ENCODE results near the gene SLC29A3.

The SLC29A3 gene

DNA sequence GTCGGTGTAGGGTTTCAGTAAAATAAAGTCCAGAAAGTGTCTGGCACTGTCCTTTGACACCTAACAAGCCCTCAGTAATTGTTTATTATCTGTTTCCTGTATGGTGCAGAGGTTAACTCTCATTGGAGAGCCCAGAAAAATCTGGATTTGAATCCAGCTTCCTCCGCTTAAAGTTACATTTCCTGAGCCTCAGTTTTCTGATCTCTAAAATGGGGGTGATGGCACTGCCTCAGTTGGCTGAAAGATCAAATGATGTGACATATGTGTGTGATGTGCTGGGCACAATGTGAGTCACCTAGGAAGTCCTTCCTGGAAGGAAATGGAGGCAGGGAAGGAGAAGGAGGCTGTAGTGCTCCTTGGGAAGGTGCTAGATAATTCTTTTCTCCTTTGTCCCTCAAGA is 63.0 kb downstream of the SLC29A3 start:
- Histone ChIP-seq H3K36me3 (ENCODE audit: insufficient read depth, low read length) (no peaks in the 10 kb centered on the region), H3K9ac (ENCODE audit: insufficient read length) (no peak overlapping the region), H3K4me3 (no peak overlapping the region), H3K27ac (no peak overlapping the region), H3K9me3 (ENCODE audit: low read depth, low read length) (no peaks in the 10 kb centered on the region)
- DNase-seq (ENCODE audit: low read depth, low spot score): no peak
- no peak for TF ChIP-seq POLR2AphosphoS5 (IDR thresholded peaks at IDR 0.05; ENCODE audit: borderline replicate concordance, low read depth, low read length)
- TF ChIP-seq EZH2 (IDR thresholded peaks at IDR 0.05): no peak
- no peak for TF ChIP-seq FOXP2 (optimal IDR thresholded peaks at IDR 0.05; ENCODE audit: control extremely low read depth, extremely low read length, insufficient read depth)

DNA sequence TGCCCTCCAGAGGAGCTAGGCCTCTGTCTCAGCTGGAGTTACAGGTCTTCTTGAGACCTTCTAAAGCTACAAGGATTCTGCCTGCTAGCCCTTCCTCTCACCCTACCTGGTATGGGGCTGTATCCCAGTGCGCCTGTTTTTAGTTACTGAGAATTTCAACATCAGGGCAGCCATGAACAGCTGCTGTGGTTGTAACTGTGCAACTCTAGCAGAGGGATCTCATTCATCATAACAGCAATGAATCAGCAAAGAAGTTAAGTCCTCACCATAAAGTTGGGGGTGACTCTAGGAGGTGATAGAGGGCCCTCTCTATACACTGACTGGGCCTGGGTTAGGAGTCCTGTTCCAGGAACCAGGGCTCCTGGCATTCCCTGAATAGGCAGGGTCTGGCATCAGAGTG is 63.7 kb downstream of the SLC29A3 start:
- Histone ChIP-seq H3K9ac (ENCODE audit: insufficient read length) (no peak overlapping the region), H3K4me3 (no peak overlapping the region), H3K9me3 (ENCODE audit: low read depth, low read length) (no peaks in the 10 kb centered on the region), H3K27ac (no peak overlapping the region), H3K36me3 (ENCODE audit: insufficient read depth, low read length) (no peaks in the 10 kb centered on the region)
- TF ChIP-seq EZH2 (IDR thresholded peaks at IDR 0.05) (no peak), FOXP2 (optimal IDR thresholded peaks at IDR 0.05; ENCODE audit: control extremely low read depth, extremely low read length, insufficient read depth) (no peak), POLR2AphosphoS5 (IDR thresholded peaks at IDR 0.05; ENCODE audit: borderline replicate concordance, low read depth, low read length) (no peak)
- DNase-seq (ENCODE audit: low read depth, low spot score): no peak

DNA sequence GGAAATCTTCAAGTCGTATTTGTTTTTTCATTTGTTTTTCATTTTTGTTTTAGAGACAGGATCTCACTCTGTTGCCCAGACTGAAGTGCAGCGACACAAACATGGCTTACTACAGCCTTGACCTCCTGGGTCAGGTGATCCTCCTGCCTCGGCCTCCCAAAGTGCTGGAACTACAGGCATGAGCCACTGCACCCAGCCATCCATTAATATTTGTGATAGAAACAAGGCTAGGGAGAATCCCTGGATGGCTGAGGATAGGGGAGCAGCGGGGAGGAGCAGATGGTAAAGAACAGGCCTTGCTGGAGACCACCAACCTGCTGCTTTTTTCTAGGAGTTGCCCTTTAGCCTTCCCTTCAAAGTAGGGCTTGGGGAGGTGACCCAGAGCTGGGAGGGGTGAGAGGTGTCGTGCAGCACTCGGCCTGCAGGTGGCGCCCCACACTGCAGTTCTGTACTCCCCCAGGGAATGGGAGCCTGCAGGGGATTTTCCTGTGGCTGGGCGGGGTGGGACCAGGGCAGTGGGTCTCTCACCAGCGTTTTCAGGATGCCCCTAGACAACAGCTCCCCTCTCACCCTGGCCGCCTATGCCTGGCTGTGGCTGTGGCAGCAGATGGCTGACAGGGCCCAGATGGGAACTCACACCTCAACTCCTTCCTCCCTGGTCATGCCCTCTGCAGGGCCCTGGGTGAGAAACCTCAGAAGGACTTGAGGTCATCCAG is 65.1 kb downstream of the SLC29A3 start:
- Histone ChIP-seq H3K27ac (no peak overlapping the region), H3K36me3 (ENCODE audit: insufficient read depth, low read length) (no peaks in the 10 kb centered on the region), H3K4me3 (no peak overlapping the region), H3K9me3 (ENCODE audit: low read depth, low read length) (no peaks in the 10 kb centered on the region), H3K9ac (ENCODE audit: insufficient read length) (no peak overlapping the region)
- TF ChIP-seq POLR2AphosphoS5 (IDR thresholded peaks at IDR 0.05; ENCODE audit: borderline replicate concordance, low read depth, low read length) (no peak), FOXP2 (optimal IDR thresholded peaks at IDR 0.05; ENCODE audit: control extremely low read depth, extremely low read length, insufficient read depth) (no peak), EZH2 (IDR thresholded peaks at IDR 0.05) (no peak)
- DNase-seq (ENCODE audit: low read depth, low spot score): no peak

DNA sequence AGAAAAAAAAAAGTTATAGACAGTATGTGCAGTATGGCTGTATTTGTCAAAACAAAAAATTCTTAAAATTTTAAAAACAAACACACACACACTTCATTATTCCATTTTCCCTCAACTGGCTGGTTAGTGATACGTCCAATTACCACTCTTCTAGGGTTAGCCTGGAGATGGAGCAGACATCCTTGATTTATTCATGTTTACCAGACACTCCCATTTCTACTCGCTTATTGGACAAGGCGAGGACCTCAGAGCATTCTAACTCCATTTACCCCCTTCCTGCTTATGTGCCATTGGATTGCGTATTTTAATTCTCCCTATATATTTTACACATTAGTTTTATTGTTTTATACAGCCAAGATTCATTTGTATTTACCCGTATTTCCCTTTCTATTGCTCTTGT is 69.1 kb downstream of the SLC29A3 start:
- Histone ChIP-seq H3K9me3 (ENCODE audit: low read depth, low read length) (no peaks in the 10 kb centered on the region), H3K36me3 (ENCODE audit: insufficient read depth, low read length) (no peaks in the 10 kb centered on the region), H3K4me3 (no peak overlapping the region), H3K9ac (ENCODE audit: insufficient read length) (no peak overlapping the region), H3K27ac (no peak overlapping the region)
- no peak for TF ChIP-seq POLR2AphosphoS5 (IDR thresholded peaks at IDR 0.05; ENCODE audit: borderline replicate concordance, low read depth, low read length)
- no peak for TF ChIP-seq EZH2 (IDR thresholded peaks at IDR 0.05)
- TF ChIP-seq FOXP2 (optimal IDR thresholded peaks at IDR 0.05; ENCODE audit: control extremely low read depth, extremely low read length, insufficient read depth): no peak
- DNase-seq (ENCODE audit: low read depth, low spot score): no peak

DNA sequence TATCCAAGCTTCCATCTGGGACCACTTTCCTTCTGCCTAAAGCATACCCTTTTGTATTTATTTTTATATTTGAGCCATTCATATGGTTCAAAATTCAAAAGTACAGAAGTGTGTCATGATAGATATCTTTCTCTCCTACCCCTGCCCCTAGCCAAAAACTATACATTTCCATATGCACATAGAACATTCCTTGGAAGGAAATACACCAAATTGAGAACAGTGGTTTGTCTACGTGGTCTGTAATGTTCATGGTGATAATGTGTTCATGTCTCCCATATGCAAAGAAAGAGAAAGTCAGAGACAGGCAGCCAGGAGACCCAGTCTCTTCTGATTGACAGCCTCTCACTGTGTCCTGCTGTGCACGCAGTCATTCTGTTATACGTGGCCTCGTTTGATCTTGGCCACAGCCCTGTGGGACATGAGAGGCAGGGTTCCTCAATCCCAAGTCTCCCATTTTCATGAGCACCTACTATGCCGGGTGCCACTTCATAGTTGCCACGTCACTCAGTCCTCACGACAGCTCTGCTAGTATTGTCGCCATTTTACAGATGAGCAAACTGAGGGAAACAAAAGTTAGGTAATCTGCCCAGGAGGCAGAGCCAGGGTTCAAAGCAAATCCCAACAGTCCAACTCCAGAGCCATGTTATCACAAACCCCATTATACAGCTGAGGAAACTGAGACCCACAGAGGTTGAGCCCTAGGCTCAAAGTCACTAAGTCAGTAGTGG is 69.7 kb downstream of the SLC29A3 start:
- H3K27ac ChIP-seq: no peak overlapping the region
- H3K9me3 ChIP-seq (ENCODE audit: low read depth, low read length): no peaks in the 10 kb centered on the region
- H3K9ac ChIP-seq (ENCODE audit: insufficient read length): no peak overlapping the region
- DNase-seq (ENCODE audit: low read depth, low spot score): no peak
- H3K4me3 ChIP-seq: no peak overlapping the region
- no peak for TF ChIP-seq POLR2AphosphoS5 (IDR thresholded peaks at IDR 0.05; ENCODE audit: borderline replicate concordance, low read depth, low read length)
- TF ChIP-seq EZH2 (IDR thresholded peaks at IDR 0.05): no peak
- TF ChIP-seq FOXP2 (optimal IDR thresholded peaks at IDR 0.05; ENCODE audit: control extremely low read depth, extremely low read length, insufficient read depth): no peak
- H3K36me3 ChIP-seq (ENCODE audit: insufficient read depth, low read length): no peaks in the 10 kb centered on the region

DNA sequence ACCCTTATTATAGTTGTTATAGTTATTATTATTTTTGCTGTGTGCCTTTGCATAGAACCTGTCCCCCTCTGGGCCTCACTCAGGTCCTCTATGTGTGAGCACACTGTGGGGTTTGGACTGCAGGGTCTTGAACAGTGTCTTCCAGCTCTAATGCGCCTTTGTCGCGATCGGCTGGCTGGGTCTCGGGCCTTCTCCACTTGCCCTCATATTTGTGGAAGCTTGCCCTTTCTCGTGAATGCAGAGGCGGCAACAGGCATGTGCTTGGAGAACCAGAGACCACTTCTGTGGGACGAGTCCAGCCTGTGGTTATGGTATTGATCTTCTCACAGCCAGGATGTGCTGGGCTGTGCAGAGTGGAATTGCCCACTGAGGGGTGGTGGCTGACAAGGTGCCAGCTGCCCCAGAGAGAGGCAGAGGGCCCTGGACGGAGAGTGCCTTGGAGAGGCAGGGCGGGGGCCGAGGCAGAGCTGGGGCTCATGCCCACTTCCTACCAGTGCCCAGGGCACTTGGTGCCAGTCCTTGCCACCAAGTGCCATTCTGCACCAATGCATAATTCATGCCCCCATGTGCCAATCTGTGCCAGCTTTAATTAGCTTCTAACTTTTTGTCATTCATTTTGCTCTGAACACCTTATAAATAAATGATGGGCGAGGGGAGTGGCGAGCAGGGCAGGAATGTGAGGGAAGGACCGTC is 70.9 kb downstream of the SLC29A3 start:
- Histone ChIP-seq H3K9ac (ENCODE audit: insufficient read length) (no peak overlapping the region), H3K27ac (no peak overlapping the region), H3K9me3 (ENCODE audit: low read depth, low read length) (no peaks in the 10 kb centered on the region), H3K36me3 (ENCODE audit: insufficient read depth, low read length) (no peaks in the 10 kb centered on the region), H3K4me3 (no peak overlapping the region)
- TF ChIP-seq EZH2 (IDR thresholded peaks at IDR 0.05): no peak
- DNase-seq (ENCODE audit: low read depth, low spot score): no peak

DNA sequence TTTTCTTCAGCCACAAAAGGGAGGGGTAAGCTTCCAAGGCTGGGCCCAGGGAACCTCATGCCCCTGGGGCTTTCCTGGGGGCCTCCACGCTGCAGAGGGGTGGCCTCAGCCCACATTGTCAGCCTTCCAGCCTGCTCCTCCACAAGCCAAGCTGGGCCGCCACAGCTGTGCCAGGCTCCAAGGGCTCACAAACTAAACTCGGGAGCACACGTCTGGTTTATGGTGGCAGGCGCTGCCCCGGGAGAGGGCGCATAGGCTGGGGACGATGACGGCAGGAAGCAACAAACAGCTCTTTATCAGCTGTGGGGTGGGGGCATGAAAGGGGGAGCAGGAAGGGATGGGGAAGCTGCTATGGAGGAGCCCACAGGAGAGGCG is 71.4 kb downstream of the SLC29A3 start:
- H3K4me3 ChIP-seq: no peak overlapping the region
- DNase-seq (ENCODE audit: low read depth, low spot score): no peak
- TF ChIP-seq POLR2AphosphoS5 (IDR thresholded peaks at IDR 0.05; ENCODE audit: borderline replicate concordance, low read depth, low read length) (no peak), EZH2 (IDR thresholded peaks at IDR 0.05) (no peak), FOXP2 (optimal IDR thresholded peaks at IDR 0.05; ENCODE audit: control extremely low read depth, extremely low read length, insufficient read depth) (no peak)
- H3K27ac ChIP-seq: no peak overlapping the region
- H3K9me3 ChIP-seq (ENCODE audit: low read depth, low read length): no peaks in the 10 kb centered on the region
- H3K36me3 ChIP-seq (ENCODE audit: insufficient read depth, low read length): no peaks in the 10 kb centered on the region
- H3K9ac ChIP-seq (ENCODE audit: insufficient read length): no peak overlapping the region

DNA sequence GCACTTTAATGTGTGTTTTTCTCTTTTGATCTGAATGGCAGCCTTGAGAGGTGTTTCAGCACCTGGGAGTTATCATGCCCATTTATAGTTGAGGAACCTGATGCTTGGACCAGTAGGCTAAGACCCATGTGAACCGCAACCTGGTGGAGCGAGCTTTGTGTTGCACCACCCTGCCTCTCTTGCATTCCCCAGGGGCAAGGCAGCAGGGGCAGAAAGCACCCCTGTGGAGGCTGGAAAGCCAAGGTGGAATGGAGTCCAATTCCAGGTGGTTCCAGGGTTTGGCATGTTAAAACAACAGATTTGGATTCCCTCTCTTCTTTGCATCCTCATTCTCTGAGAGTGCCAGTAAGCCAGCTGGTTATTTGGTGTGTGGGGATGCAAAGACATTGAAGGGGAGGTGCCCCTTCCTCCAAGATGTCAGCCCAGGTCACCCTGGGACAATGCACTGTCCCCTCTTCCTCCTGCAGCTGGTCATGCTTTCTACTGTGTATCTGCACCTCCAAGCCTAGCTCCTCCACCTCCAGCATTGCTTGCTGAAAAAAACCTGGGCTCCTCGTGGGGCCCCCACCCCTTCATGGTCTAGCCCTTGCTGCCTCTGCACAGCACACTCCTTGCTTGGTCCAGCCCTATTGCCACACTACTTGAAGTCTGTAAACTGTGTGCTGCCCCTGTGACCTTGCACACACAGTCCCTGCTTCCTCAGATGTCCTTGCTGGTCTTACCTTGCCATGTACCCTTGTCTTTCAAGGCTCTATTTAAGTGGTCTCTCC is 72.0 kb downstream of the SLC29A3 start:
- DNase-seq (ENCODE audit: low read depth, low spot score): no peak
- H3K9ac ChIP-seq (ENCODE audit: insufficient read length): no peak overlapping the region
- H3K27ac ChIP-seq: no peak overlapping the region
- no peaks in the 10 kb centered on the region for H3K9me3 ChIP-seq (ENCODE audit: low read depth, low read length)
- no peaks in the 10 kb centered on the region for H3K36me3 ChIP-seq (ENCODE audit: insufficient read depth, low read length)
- no peak for TF ChIP-seq POLR2AphosphoS5 (IDR thresholded peaks at IDR 0.05; ENCODE audit: borderline replicate concordance, low read depth, low read length)
- no peak for TF ChIP-seq EZH2 (IDR thresholded peaks at IDR 0.05)
- TF ChIP-seq FOXP2 (optimal IDR thresholded peaks at IDR 0.05; ENCODE audit: control extremely low read depth, extremely low read length, insufficient read depth): no peak
- no peak overlapping the region for H3K4me3 ChIP-seq

Data from SK-N-MC (cell line).